Measurements from ENCODE around the gene AMOTL1.
"Not testable (repeated sequence)": the region's sequence is repeated elsewhere in the genome, so short reads cannot be mapped to it uniquely, and the experiment has no call there.

AMOTL1 gene

DNA sequence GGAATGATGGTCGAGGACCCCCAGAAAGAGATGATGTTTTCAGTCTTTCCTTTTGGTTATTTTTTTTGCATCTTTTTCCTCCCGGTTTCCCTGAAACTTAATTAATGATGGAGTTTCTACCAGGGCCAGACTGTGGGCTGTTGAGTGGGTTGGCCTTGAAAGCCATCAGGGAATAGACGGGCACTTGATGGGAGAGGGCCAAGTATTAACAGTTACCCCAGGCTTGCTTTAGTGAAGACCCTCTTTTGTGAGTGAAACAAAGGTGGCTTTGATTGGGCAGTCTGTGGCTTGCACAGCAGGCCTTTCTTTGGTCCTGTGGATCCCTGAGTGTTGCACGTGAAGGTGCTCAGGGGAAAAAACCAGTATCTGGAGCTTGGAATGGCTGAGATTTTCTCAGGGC, 56.9 kb downstream of the AMOTL1 start:
- no peak for DNase-seq

DNA sequence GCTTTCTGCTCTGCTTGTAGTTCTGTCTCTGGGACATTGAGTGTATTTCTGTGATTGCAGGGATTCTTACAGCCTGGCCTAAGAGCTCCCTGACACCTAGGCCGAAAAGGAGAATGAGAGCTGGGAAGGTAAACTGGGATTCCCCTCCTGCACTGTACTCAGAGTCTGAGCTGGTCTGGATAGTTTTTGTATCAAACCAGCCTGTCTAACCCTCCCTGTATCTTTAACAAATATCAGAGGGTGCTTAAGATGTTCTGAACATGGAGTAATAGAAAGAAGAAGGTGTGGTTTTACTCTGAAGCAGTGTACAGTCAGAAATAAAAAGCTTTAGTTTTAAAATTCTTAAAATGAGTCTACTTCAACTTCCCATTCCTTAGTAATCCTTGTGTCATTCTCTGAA, 57.3 kb downstream of the AMOTL1 start:
- no peak for DNase-seq

DNA sequence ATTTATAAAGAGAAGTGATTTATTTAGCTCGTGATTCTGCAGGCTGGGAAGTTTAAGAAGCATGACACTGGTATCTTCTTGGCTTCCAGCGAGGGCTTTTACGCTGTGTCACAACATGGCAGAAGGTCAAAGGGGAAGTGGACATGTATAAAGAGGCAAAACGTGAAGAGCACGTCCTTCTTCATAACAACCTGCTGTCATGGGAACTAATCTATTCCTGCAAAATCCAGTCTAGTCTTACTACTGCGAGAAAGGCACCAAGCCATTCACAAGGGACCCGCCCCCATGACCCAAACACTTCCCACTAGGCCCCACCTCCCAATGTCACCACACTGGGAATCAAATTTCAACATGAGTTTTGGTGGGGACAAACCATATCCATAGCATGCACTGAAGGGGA, 58.3 kb downstream of the AMOTL1 start:
- DNase-seq: no peak

DNA sequence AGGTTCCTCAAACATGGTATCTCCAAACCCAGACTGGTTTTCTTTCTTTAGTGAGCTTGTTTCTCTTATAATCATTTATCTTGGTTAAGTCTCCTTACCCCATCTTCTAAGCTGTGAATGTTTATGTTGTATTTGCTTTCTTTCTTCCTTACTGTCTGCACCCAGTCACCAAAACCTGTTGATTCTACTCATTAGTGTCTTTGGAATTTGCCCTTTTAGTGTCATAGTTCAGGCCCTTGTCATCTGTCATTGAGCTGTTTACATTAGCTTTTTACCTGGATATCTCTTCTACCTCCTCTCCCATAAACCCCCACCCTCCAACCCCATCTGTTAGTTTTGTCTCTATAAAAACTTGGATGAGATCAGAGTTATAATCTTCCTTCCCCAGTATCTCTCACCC, 59.9 kb downstream of the AMOTL1 start:
- DNase-seq: no peak

DNA sequence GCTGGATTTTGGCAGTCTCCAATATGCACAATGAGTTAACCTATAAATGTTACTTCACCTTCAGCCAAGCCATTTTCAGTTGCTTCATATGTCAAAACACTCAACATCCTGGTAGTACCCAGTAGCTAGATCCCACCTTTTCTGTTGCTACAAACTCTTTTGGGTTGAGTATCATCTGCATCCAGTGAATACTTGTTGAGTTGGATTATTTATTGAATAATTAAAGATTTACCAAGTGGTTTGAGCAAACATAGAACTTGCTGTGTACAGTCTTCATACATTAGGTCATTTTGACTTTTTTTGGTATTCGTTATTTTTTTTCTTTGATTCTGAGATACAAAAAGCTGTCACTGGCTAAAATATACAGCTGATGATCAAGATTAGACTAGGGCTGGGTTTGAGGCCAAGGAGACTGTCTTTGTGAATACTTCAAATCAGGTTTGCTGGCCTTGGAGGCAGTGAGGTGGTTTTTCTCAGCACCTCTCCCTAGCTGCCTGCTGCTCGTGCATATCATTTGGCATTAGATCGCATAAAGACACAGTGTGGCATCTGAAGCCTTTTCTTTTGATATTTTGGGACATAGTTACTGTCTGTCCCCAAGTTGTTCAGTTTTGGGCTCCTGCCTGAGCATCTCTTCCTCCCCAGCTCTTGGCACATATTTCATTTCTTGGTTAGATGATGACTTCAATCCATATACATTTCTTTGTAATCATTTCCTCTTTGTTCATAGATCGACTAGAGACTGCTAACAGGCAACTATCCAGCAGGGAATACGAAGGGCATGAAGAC, 62.8 kb downstream of the AMOTL1 start:
- no peak for DNase-seq

DNA sequence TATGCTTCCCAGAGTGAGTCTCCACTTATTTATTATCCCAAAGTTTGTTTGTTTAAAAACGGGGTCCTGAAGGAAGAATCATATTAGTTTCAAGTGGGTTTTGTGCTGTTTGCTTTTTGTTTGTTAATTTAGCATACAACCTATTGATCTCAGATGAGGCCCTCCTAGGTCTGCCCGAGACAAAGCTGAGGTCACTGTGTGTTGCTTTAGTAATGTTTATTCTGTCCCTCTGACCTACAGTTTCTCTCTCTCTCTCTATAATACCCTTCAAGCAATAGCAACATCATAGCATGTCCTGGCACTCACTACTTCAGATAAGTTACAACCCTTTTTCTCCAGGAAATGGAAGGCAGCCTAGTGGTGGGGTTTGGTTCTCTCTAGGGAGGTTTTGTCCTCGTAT, 63.4 kb downstream of the AMOTL1 start:
- DNase-seq: no peak

DNA sequence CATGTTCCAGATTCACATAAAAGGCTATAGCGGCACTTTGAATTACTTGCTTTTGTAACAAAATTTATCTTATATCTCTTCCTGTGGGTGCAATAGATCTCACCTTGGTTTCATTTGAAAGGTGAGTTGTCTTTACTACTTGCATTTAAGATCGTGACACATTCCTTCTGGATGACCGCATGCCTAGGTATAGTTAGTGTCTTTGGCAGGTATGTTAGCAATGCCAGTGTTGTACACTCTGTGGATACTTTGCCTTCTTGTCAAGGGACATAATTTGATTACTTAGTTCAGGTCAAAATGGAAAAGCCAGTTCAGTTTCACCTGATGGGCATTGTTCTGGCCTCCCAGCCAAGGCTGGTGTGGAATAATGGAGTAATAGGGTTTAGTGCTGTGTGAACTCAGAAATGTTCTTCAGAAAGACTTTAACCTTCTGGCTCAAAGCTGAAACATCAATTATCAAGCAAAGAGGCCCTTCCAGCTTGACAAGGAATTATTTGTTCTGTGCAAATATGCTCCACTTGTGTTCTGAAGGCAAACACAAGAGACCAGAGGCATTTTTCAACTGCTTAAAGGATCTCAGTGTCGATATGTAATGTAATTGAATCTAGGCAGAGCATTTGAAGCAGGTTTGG, 64.6 kb downstream of the AMOTL1 start:
- no peak for DNase-seq

DNA sequence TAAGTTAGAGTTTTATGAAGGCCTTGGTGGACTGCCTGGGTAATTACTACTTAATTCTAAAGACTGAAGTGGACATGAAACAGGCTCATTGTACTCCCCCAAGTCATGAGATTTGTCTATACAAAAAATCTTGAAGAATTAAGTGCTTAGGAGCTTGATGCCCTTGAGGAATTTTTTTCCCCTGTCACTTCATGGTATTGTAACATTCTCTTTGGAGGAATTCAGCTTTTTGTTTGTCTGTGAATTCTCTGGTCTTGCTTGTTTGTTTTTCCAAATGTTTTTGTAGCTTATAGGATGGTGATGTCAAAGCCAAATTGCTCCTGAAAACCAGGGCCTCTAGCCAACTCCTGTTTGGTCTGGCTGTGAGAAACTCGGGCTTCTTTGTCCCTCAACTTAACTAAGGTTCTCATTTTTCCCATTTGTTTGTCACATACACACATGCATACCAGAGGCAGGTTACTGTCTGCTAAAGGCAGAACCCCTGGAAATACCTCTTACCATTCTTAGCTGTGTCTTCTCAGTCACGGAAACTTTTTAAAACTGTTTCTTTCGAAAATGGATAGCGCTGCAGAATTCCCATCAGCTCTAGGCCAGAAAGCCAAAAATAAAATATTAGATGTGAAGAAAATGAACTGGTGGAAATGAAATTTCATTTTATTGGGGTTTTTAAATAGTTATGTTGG, 66.9 kb downstream of the AMOTL1 start:
- no peak for DNase-seq

DNA sequence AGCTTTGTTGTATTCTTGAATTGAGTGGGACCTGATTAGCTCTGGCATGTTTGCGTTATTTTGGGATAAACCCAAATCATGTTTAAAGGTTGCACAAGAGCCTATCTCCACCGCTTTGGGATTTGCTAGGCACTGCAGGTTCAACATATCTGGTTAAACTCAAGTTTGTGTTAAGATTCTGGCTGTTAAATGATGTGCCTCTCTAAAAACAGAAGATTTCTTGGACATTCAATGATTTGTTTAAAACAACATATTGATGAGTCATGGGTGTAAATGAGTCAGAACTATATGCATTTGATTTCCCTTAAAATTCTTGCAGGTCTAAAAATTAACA, 67.4 kb downstream of the AMOTL1 start:
- DNase-seq: no peak

DNA sequence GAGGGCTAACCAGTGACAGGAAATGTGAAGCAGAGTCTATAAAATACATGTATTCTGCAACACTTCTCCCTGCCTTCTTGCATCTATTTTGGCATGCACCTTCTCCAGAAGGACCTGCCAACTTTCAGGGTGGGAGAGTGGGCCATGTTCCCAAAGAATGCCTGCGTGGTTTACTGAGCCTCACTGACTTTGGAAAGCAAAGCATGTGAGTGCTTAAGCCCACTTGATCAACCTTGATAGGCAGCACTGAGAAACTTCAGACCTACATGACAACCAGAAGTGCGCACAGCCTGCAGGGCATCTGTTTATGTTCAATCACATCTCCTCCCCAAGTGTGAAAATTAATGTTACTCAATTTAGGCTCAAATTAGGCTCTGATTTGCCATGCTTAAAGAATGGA, 69.2 kb downstream of the AMOTL1 start:
- no peak for DNase-seq

DNA sequence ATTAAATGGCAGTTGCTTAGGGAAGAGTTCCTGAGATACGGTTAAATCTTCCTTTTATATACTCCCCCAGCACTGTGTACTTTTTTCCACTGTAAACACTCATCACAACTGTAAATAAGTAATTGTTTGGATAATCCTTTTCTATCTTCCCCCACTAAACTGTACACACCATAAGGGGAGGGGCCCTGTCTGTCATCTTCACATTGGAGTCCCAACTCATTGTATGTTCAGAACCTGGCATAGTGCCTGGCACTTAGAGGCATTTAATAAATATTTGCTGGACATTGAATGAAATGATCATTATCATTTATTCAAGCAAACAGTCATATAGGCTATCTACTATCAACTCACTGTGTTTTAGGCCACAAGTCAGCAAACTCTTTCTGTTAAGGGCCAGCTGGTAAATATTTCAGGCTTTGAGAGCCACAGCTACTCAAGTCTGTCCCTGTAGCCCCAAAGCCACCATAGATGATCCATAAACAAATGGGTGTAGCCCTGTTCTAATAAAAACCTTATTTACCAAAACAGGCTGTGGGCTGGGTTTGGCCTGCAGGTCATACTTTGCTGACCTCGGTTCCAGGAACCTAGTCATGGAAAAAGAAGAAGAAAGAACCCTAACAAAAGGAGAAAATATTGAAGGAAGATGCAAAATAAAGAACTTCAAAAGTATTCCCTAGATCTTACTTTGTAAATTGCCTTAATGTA, 70.0 kb downstream of the AMOTL1 start:
- DNase-seq: no peak

DNA sequence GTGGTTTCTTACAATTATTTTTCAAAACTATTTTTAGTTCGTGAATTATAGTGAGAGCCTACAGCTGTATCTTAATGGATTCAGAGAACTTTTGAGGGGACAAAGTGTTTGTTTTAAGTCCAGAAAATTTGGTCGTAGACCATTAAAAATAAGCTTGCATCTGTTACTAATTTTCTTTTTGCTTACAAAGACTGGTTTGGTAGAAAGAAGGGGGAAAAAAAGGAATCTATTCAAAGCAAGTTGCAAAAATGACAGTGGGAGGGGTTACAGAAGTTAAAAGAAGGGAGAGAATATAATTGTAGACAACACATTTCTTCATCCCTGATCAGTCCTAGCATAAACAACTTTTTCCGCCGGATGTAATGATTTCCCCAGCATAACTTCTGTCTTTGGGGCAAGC, 72.1 kb downstream of the AMOTL1 start:
- DNase-seq: no peak

DNA sequence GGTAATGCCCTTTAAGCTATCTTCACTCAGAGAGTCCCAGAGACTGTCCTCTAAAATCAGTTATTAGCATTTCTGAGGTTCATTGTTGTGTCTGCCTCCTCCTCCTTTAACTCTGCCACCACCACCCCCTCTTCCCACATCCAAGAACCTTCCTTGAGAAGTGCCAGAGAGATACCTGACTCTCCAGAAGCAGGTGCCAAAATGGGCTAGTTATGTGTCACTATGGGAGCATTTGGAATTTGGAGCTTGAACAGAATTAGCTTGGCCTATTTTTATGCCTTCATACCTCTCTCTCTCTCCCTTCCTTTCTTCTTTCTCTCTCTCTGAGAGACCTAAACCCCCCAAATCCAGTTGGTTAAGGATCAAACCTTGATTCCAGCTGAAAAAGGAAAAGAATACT, 75.9 kb downstream of the AMOTL1 start:
- no peak for DNase-seq

DNA sequence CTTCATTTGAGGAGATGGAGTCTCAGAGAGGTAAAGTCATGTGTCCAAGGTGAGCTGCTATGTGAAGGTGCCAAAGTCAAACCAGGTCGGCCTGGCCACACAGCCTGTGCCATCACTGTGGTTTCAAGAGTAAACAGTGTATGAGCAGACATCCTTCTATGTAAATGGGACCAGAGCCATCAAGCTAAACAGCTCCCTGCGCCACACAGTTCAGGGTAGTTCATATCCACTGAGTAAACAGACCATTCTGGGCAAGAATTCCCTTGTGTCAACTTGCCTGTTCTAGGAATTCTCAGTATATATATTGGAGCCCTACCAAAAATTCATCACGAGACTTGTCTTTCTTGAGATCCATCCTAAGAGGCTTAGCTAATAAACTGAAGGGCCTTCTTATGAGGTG, 77.5 kb downstream of the AMOTL1 start:
- no peak for DNase-seq

DNA sequence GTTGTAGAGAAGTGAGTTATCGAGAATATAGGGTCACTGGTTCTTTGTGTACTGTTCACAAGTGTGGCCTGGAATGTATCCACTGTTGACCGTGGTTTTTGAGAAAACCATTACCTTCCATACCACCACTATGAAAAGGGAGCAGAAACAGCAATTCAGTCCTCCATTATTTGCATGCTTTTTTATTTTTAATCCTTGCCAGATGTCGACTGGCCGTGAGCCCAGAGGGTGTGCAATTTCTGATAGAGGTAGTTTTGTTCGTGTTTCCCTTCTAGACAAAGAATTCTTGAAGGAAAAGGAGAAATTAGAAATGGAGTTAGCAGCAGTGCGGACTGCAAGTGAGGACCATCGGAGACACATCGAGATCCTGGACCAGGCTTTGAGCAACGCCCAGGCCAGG, 81.7 kb downstream of the AMOTL1 start:
- DNase-seq: no peak

DNA sequence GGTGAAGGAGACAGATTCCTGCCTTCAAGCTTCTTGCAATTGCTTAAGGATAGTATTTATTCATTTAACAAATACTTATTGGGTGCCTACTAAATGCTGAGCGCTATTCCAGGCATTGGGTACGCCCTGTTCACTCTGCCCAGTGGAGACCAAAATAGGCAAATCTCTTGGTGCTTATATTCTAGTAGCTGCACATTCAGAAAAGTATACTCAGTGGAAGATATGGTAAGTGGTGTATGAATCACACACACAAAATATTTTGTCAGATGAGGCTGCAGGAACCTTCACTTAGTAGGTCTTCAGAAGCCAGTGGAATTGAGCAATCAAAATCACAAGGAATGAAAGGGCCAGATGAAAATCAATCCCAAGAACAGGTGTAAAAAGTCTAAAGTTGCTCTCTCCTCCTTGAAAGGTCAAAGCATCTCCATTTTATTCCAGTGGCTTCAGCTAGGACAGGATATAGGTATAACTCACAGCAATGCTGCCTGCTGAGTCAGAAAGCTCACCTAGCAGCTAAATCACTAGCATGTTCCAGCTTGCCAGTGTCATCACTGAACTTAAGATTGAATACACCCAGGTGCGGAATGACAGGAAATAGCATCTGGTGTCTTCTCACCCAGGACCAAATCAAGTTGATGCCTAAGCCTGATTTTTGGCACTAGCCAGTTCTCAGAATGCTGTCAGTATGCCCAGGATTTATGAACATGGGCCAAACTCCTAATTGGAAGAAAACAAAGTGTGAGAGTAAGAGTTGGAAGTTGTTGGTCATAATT, 83.9 kb downstream of the AMOTL1 start:
- DNase-seq: no peak

DNA sequence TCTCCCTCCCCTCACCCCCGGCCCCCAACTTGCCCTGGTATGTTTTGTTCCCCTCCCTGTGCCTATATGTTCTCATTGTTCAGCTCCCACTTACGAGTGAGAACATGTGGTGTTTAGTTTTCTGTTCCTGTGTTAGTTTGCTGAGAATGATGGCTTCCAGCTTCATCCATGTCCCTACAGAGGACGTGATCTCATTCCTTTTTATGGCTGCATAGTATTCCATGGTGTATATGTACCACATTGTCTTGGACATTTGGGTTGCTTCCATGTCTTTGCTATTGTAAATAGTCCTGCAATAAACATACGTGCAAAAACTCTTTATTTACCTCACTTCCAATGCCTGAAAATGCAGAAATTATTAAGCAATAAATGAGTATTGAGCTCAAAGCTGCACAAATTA, 85.1 kb downstream of the AMOTL1 start:
- not testable (repeated sequence) for DNase-seq

DNA sequence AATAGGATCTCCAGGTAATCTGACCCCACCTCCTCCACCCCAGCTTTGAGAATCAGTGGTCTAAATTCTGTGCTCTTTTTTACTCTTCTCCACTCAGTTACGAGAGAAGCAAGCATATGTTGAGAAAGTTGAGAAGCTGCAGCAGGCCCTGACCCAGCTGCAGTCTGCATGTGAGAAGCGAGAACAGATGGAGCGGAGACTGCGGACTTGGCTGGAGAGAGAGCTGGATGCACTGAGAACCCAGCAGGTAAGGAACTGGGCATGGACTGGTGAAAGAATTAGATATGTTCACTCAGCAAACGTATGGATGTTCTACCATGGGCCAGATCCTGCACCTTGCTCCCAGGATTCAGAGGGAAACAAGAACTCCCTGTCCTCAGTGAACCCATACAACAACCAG, 85.7 kb downstream of the AMOTL1 start:
- DNase-seq: no peak

DNA sequence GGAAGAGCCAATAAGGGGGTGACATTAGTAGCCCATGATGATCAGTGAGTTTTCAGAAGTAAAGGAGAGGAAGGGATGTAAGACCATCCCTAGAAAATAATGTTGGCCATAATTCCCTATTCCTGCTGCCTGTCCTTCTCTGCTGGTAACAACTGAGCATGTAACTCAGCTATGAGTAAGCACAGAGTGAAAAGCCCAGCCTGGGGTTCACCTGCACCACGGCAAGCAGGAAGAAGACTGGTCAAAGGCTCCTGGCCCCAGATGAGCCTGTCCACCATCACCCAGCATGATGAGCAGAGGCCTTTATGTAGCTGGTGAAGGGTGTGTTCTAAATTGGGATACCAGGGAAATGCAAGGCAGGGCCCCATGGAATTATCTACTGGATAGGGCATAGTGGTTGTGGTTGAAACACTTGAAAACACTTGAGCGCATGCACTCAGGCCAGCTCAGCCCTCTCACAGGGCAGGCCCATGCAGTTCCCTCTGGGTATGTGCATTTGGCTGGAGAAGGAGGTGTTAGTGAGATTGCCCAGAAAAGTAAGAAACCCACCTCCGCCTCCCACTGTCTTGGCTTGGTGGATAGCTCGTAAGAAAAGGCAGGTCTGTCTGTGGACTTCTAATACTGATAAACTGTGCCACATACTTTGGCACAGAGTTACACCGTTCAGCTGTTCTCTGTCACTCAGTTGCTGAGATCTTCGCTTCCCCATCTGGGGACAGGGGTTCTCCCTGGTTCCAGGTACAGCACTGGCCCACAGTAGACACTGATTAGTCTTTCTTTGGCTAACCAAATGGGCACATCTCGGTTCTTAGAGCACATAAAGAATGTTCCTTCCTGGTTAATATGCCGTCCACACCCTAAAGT, 86.8 kb downstream of the AMOTL1 start:
- DNase-seq: no peak

DNA sequence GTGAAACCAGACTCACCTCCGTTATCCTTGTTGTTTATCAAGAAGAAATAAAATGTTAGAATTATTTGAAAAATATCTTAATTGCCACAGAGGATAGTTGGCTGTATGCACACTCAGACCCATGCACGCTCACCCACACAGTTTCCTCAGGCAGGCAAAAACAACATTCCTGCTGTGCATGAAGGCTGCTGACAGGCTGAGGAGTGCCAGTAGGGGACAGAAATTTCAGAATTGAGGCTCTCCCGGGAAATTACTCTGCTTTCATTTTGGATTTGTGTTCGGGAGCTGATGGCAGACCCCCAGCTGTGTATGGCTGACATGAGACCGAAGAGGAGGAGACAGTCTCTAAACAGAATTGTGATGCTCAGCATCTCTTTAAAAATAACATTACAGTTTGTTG, 87.5 kb downstream of the AMOTL1 start:
- no peak for DNase-seq

DNA sequence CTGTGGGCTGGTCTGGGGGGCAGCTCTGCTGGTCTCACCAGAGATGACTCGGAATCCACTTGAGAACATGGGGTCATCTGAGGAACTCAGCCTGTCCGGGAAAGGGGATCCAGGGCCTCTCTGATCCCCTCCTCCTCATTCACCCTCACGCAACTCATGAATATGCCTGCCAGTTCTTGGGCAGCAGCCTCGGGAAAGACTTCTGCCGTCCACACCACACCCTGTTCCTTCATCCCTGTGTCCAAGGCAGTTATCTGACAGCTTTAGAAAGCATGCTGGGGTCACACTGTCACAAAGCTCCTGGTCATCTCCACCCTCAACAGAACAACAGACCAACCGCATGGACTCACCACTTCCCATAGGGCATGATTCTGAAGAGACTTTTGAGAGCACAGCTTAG, 88.3 kb downstream of the AMOTL1 start:
- DNase-seq: no peak

DNA sequence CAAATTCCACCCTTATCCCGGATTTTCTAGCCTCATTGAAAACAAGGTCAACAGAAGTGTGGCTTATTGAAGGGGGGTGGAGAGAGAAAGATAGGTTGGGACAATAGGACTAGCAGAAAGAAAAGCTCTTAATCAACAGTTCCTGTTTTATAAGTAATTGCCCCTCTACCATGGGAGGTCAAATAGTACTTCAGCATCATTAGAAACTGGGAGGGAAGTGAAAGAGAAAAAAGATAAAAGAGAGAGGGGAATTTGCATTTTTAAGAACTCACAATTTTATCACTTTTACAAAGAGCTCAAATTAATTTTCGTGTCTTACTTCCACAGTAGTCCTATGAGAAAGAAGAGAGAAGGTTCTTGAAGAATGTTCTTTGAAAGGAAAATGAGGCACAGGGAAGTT, 89.2 kb downstream of the AMOTL1 start:
- no peak for DNase-seq
